Fibroblast of lung (primary cell): ENCODE data around the gene HBS1L.

Experiments
- EZH2 ChIP-seq: IDR thresholded peaks from 2 replicates; pipeline ENCODE4 v1.5.1; 2012; ENCODE audit warnings: low read length, control low read depth, mild to moderate bottlenecking; ENCODE audit errors: missing control alignments
- TF ChIP-seq, protein P1 (sequence below), 2 donors: IDR thresholded peaks in 1 of 2; conservative IDR thresholded peaks in 1 of 2; 1 replicate in 1 of 2; 2 replicates in 1 of 2; pipeline ENCODE4 v1.5.1; 2011 to 2012; ENCODE audit warnings: low read length in 2 of 2, control low read depth in 1 of 2, inconsistent platforms in 1 of 2, low read depth in 1 of 2, mild to moderate bottlenecking in 1 of 2

DNA sequence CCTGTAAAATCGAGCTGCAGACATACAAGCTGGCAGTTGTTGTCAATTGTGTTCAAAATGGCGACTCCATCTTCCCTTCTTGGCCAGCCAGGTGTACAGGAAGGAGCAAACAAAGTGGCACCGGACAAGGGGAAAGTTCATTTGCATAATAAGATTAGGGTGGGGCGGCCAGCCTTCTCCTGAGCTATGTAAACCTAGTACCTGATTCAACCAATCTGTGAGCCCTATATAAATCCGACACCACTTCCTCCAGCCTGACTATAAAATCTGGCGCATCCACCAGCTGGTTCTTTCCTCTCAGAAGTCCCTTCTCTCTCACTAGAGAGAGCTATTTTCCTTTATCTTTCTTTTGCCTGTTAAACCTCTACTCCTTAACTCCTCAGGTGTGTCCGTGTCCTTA is 8.1 kb upstream of the HBS1L start:
- TF ChIP-seq, protein P1, sequence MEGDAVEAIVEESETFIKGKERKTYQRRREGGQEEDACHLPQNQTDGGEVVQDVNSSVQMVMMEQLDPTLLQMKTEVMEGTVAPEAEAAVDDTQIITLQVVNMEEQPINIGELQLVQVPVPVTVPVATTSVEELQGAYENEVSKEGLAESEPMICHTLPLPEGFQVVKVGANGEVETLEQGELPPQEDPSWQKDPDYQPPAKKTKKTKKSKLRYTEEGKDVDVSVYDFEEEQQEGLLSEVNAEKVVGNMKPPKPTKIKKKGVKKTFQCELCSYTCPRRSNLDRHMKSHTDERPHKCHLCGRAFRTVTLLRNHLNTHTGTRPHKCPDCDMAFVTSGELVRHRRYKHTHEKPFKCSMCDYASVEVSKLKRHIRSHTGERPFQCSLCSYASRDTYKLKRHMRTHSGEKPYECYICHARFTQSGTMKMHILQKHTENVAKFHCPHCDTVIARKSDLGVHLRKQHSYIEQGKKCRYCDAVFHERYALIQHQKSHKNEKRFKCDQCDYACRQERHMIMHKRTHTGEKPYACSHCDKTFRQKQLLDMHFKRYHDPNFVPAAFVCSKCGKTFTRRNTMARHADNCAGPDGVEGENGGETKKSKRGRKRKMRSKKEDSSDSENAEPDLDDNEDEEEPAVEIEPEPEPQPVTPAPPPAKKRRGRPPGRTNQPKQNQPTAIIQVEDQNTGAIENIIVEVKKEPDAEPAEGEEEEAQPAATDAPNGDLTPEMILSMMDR (conservative IDR thresholded peaks at IDR 0.05 in 1 of 2, IDR thresholded peaks at IDR 0.05 in 1 of 2; ENCODE audit: low read depth in 1 of 2, low read length in 2 of 2): no peak
- TF ChIP-seq EZH2: no peak
